OCI-LY7 (cell line): ENCODE results near the gene CRYZL1.

Experiments
- CTCF ChIP-seq: fragments of 200-600 bp; sonication (generic); conservative IDR thresholded peaks from 2 replicates; pipeline ENCODE4 v1.5.1; 2014; ENCODE audit warnings: mild to moderate bottlenecking, antibody characterized with exemption, low read length, moderate library complexity, mixed read lengths
- EZH2phosphoT487 ChIP-seq: fragments of 200-600 bp; sonication (generic); IDR thresholded peaks from 2 replicates; pipeline ENCODE4 v1.6.1; 2018; ENCODE audit warnings: low read depth, borderline replicate concordance, mild to moderate bottlenecking, mixed run types, antibody characterized with exemption, low read length, moderate library complexity, mixed read lengths

DNA sequence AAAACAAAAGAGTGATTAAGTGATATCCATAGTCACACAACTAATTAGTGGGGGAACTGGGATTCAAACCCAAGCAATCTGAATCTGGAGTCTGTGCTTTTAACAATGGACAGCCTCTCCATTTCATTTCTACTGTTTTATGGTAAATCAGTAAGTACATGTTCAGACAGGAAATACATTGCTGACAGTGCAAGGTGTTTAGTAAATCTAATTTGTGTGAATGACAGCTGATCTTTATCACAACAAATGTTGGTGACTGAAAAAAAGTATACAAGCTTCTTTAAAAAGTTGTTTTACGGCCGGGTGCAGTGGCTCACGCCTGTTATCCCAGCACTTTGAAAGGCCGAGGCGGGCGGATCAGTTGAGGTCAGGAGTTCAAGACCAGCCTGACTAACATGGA, 73.6 kb downstream of the CRYZL1 start:
- TF ChIP-seq CTCF, result no peak
- TF ChIP-seq EZH2phosphoT487, result no peak
